CD14-positive monocyte (primary cell): ENCODE data around the gene AP2B1. TPM values are rescaled to one million over a fixed set of nuclear protein-coding genes. Genes with fewer than 3 reads are reported as not detected.

ENCODE experiments used
- DNase-seq, 3 donors: peaks; one replicate each; pipeline ENCODE4 v3.0.0-alpha.2; 2011 to 2022
- H2AFZ ChIP-seq: 2 replicates; pipeline ENCODE4 v1.6.0; 2012; ENCODE audit warnings: mild to moderate bottlenecking, low read depth, low read length, inconsistent platforms; ENCODE audit not compliant: insufficient read depth, poor library complexity, severe bottlenecking
- H3K27ac ChIP-seq, 2 donors: 1 replicate in 1 of 2; 2 replicates in 1 of 2; pipeline ENCODE4 v1.5.1; 2012 to 2013; ENCODE audit warnings: low read length in 2 of 2, control low read depth in 1 of 2, inconsistent platforms in 1 of 2, low read depth in 1 of 2, mild to moderate bottlenecking in 1 of 2
- H3K27me3 ChIP-seq, 2 donors: one replicate each; pipeline versions ENCODE4 v1.6.0 to v1.6.1; 2011 to 2013; ENCODE audit warnings: low read length in 2 of 2; ENCODE audit not compliant: control insufficient read depth in 2 of 2, insufficient read depth in 2 of 2
- H3K36me3 ChIP-seq, 2 donors: replicated peaks in 1 of 2; 1 replicate in 1 of 2; 2 replicates in 1 of 2; pipeline versions ENCODE4 v1.5.1 to v1.6.1; 2012 to 2013; ENCODE audit warnings: low read length in 2 of 2, control low read depth in 1 of 2, inconsistent platforms in 1 of 2, mild to moderate bottlenecking in 1 of 2; ENCODE audit not compliant: insufficient read depth in 2 of 2, control insufficient read depth in 1 of 2
- H3K4me1 ChIP-seq, 2 donors: 1 replicate in 1 of 2; 2 replicates in 1 of 2; pipeline versions ENCODE4 v1.5.1 to v1.6.1; 2012 to 2013; ENCODE audit warnings: low read length in 2 of 2, control low read depth in 1 of 2, inconsistent platforms in 1 of 2, mild to moderate bottlenecking in 1 of 2, moderate library complexity in 1 of 2; ENCODE audit not compliant: insufficient read depth in 2 of 2, control insufficient read depth in 1 of 2
- H3K4me2 ChIP-seq: replicated peaks from 2 replicates; pipeline ENCODE3; 2012; ENCODE audit warnings: low read length, moderate library complexity, mild to moderate bottlenecking; ENCODE audit not compliant: poor library complexity, severe bottlenecking; ENCODE audit errors: extremely low read depth
- H3K4me3 ChIP-seq, 3 experiments: fragments of 200-600 bp in 1 of 3; sonication (generic) in 1 of 3; replicated peaks in 1 of 3; 1 replicate in 2 of 3; 2 replicates in 1 of 3; pipeline ENCODE4 v1.5.1; 2011 to 2013; ENCODE audit warnings: low read length in 3 of 3, mild to moderate bottlenecking in 3 of 3, control low read depth in 2 of 3, low read depth in 2 of 3, inconsistent platforms in 1 of 3, moderate library complexity in 1 of 3
- H3K79me2 ChIP-seq: 2 replicates; pipeline ENCODE4 v1.6.0; 2012; ENCODE audit warnings: mild to moderate bottlenecking, control low read depth, inconsistent platforms, low read length, moderate library complexity; ENCODE audit not compliant: insufficient read depth
- H3K9ac ChIP-seq: 2 replicates; pipeline ENCODE4 v1.6.0; 2017; ENCODE audit warnings: low read length, mild to moderate bottlenecking; ENCODE audit not compliant: insufficient read depth, poor library complexity, severe bottlenecking
- H3K9me3 ChIP-seq, 2 donors: replicated peaks in 1 of 2; 1 replicate in 1 of 2; 2 replicates in 1 of 2; pipeline versions ENCODE4 v1.5.1 to v1.6.1; 2012 to 2013; ENCODE audit warnings: low read length in 2 of 2, control low read depth in 1 of 2; ENCODE audit not compliant: control insufficient read depth in 1 of 2, insufficient read depth in 1 of 2
- H4K20me1 ChIP-seq: 2 replicates; pipeline ENCODE4 v1.6.0; 2012; ENCODE audit warnings: mild to moderate bottlenecking, low read length, control low read depth, moderate library complexity; ENCODE audit not compliant: insufficient read depth
- H3K27ac Mint-ChIP-seq, 7 donors: one replicate each; pipeline ENCODE4 v1.8.0; 2020; ENCODE audit warnings: mild to moderate bottlenecking in 7 of 7, mixed read lengths in 7 of 7, moderate library complexity in 6 of 7, inconsistent platforms in 2 of 7
- H3K27me3 Mint-ChIP-seq, 3 donors: one replicate each; pipeline ENCODE4 v1.8.0; 2021 to 2022; ENCODE audit warnings: low read depth in 3 of 3, mild to moderate bottlenecking in 3 of 3, mixed read lengths in 3 of 3, moderate library complexity in 3 of 3, inconsistent platforms in 1 of 3
- H3K36me3 Mint-ChIP-seq, 2 donors: one replicate each; pipeline ENCODE4 v1.8.0; 2020; ENCODE audit warnings: mixed read lengths in 2 of 2, inconsistent platforms in 1 of 2, mild to moderate bottlenecking in 1 of 2
- H3K4me1 Mint-ChIP-seq: one replicate; pipeline ENCODE4 v1.8.0; 2020; ENCODE audit warnings: mild to moderate bottlenecking, mixed read lengths
- H3K4me3 Mint-ChIP-seq, 2 donors: one replicate each; pipeline ENCODE4 v1.8.0; 2020; ENCODE audit warnings: mild to moderate bottlenecking in 2 of 2, mixed read lengths in 2 of 2, moderate library complexity in 1 of 2
- H3K9me3 Mint-ChIP-seq, 7 donors: one replicate each; pipeline ENCODE4 v1.8.0; 2020 to 2022; ENCODE audit warnings: mixed read lengths in 7 of 7, mild to moderate bottlenecking in 6 of 7, moderate library complexity in 6 of 7, inconsistent platforms in 2 of 7
- WGBS: methylation state at CpG from one replicate; pipeline ENCODE4 v1.1.5; 2013; ENCODE audit warnings: missing lambda C conversion rate; ENCODE audit not compliant: insufficient coverage; 5-methylcytosine and 5-hydroxymethylcytosine counted together
- intact Hi-C, 2 donors: fragments of 100-400 bp; cut with micrococcal nuclease; formaldehyde crosslinking; loops; one replicate each; pipeline versions ENCODE4 v1.15.0 to v1.15.1; 2023
- polyA plus RNA-seq, 3 donors: library from polyadenylated mRNA; depleted of rRNA in 1 of 3; unstranded in 2 of 3; stranded (reverse) in 1 of 3; fragments of 300-500 nt in 2 of 3; fragments of >200 nt in 1 of 3; fragmentation: Illumina TruSeq in 2 of 3; gene quantifications; 1 replicate in 2 of 3; 2 replicates in 1 of 3; pipeline ENCODE4 v1.2.3, GENCODE V29; 2012 to 2021
- TF ChIP-seq, protein P1 (sequence below): fragments of 200-600 bp; IDR thresholded peaks from one replicate; pipeline ENCODE4 v1.8.0; 2022; ENCODE audit warnings: antibody characterized with exemption, mild to moderate bottlenecking

AP2B1 gene
- polyA plus RNA-seq, 3 donors = 28.7 to 44.2 (median 29.4) TPM

DNA sequence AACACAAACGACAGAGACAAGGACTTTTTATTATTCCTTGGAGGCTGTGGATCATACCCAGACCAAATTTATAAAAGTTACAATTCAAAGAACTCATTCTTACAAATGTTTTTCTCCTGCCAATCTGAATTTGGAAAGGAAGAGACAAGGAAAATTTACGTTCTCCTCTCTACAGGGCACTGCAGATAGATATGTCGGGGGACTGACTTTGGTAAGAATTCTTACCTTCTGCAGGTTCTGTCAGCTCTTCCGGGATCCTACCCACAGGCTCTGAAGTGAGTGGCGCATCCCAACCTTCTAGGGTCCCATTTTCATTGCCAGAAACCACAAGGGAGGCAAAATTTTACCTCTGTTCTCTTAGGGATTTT lies 47.5 kb upstream of the AP2B1 start:
- H3K4me2 ChIP-seq = peak overlapping the region; percentile 77
- Mint-ChIP-seq H3K4me1 (peaks cover 35% of the 10 kb centered on the region), H3K27me3 (peaks cover 0 to 1% (median 0%) of the 10 kb centered on the region in 3 donors), H3K4me3 (peak overlapping the region; percentile 43 to 60), H3K9me3 (no peaks in the 10 kb centered on the region), H3K27ac (peak overlapping the region; percentile 38 to 99 (median 99)), H3K36me3 (no peaks in the 10 kb centered on the region)
- peak overlapping the region in 1 of 2 donors; percentile 100 for H3K27ac ChIP-seq
- no peaks in the 10 kb centered on the region for H4K20me1 ChIP-seq
- peaks cover 18 to 25% of the 10 kb centered on the region in 2 donors for H3K4me1 ChIP-seq
- TF ChIP-seq, protein P1, sequence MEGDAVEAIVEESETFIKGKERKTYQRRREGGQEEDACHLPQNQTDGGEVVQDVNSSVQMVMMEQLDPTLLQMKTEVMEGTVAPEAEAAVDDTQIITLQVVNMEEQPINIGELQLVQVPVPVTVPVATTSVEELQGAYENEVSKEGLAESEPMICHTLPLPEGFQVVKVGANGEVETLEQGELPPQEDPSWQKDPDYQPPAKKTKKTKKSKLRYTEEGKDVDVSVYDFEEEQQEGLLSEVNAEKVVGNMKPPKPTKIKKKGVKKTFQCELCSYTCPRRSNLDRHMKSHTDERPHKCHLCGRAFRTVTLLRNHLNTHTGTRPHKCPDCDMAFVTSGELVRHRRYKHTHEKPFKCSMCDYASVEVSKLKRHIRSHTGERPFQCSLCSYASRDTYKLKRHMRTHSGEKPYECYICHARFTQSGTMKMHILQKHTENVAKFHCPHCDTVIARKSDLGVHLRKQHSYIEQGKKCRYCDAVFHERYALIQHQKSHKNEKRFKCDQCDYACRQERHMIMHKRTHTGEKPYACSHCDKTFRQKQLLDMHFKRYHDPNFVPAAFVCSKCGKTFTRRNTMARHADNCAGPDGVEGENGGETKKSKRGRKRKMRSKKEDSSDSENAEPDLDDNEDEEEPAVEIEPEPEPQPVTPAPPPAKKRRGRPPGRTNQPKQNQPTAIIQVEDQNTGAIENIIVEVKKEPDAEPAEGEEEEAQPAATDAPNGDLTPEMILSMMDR = peak; percentile 65
- no peaks in the 10 kb centered on the region for H3K79me2 ChIP-seq
- 62% methylated on average over 2 of the region's 5 CpGs for WGBS
- H2AFZ ChIP-seq = peak overlapping the region; percentile 80
- H3K9me3 ChIP-seq = no peaks in the 10 kb centered on the region
- H3K9ac ChIP-seq = no peak overlapping the region
- DNase-seq = no peak
- H3K27me3 ChIP-seq = no peaks in the 10 kb centered on the region
- no peaks in the 10 kb centered on the region for H3K36me3 ChIP-seq
- intact Hi-C loops = loop anchor here in 1 of 2 donors (2.0 to 10.0 kb wide), 6 partner anchors 47 to 367 kb away; partner anchors contain the start of genes AP2B1, SLFN11, SLFN5 and TAF15
- peak overlapping the region in 2 of 3 experiments; percentile 41 to 89 for H3K4me3 ChIP-seq

DNA sequence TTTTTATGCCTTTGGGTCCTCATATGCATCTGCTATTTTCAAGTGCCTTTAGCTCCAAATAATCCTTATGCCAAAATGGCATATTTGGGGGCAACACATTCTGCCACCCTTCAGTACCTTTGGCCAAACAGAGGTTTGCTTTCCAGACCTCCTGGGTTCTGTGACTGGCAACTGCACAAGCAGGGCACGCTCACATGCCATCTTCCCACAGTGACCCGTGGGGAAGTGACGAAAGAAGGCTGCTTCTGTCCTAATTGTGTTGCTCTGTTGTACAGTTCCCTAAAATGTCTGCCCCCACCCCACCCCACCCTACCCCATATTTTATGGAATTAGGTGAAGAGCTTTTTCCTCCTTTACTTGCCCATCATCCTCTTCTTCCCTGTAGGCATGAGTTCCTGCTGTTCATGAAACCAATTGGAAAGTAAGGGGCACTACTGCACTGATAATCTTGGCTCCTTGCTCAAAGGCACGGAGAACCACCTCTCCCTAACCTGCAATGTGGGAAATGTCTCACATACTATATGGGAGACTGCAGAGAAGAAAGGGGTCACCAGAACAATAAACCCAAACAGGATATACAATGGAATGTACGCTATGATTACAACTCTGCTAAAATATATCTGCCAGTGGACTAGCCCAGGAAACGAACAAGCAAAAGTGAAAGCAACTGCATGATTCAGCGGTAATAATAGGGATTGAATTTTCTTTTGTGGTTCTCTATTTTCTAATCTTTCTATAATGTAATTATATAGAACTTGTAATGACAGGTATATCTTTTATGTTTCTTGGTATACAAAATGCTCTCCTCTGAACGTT lies 46.3 kb upstream of the AP2B1 start:
- Histone ChIP-seq H3K27ac (peak overlapping the region; percentile 76 to 100), H3K4me3 (peak overlapping the region; percentile 83 to 100 (median 89)), H2AFZ (peak overlapping the region; percentile 85), H3K27me3 (no peaks in the 10 kb centered on the region), H3K9ac (peak overlapping the region; percentile 91), H3K79me2 (no peaks in the 10 kb centered on the region), H3K4me2 (peak overlapping the region; percentile 77), H3K4me1 (peaks cover 18 to 31% of the 10 kb centered on the region in 2 donors), H3K36me3 (no peaks in the 10 kb centered on the region), H4K20me1 (no peaks in the 10 kb centered on the region), H3K9me3 (no peaks in the 10 kb centered on the region)
- peaks cover 35% of the 10 kb centered on the region for H3K4me1 Mint-ChIP-seq
- peaks cover 0 to 1% (median 0%) of the 10 kb centered on the region in 3 donors for H3K27me3 Mint-ChIP-seq
- H3K27ac Mint-ChIP-seq = peak overlapping the region; percentile 98 to 99 (median 99)
- H3K36me3 Mint-ChIP-seq = no peaks in the 10 kb centered on the region
- intact Hi-C loops = loop anchor here in 1 of 2 donors (2.0 to 10.0 kb wide), 3 partner anchors 46 to 298 kb away; partner anchors contain the start of genes AP2B1, SLFN5 and TAF15
- H3K9me3 Mint-ChIP-seq = peaks cover 0 to 2% (median 0%) of the 10 kb centered on the region in 7 donors
- TF ChIP-seq, protein P1 = no peak
- peak; percentile 89 to 94 (median 94) for DNase-seq
- H3K4me3 Mint-ChIP-seq = peak overlapping the region; percentile 81 to 93
- no CpG with 5 or more reads among the region's 8 CpGs for WGBS
